RCC 7860 (cell line): ENCODE measurements around the gene QSOX1.
"Not testable (repeated sequence)": the region's sequence is repeated elsewhere in the genome, so short reads cannot be mapped to it uniquely, and the experiment has no call there.

Experiments used
- DNase-seq: peaks from one replicate; pipeline ENCODE4 v3.0.0-alpha.2; 2015; ENCODE audit warnings: low spot score
- FAIRE-seq: peaks from 2 replicates; lab custom pipeline; 2012; peaks lifted over from hg19 to GRCh38; lab: Jason Lieb, UNC

QSOX1 gene, protein sequence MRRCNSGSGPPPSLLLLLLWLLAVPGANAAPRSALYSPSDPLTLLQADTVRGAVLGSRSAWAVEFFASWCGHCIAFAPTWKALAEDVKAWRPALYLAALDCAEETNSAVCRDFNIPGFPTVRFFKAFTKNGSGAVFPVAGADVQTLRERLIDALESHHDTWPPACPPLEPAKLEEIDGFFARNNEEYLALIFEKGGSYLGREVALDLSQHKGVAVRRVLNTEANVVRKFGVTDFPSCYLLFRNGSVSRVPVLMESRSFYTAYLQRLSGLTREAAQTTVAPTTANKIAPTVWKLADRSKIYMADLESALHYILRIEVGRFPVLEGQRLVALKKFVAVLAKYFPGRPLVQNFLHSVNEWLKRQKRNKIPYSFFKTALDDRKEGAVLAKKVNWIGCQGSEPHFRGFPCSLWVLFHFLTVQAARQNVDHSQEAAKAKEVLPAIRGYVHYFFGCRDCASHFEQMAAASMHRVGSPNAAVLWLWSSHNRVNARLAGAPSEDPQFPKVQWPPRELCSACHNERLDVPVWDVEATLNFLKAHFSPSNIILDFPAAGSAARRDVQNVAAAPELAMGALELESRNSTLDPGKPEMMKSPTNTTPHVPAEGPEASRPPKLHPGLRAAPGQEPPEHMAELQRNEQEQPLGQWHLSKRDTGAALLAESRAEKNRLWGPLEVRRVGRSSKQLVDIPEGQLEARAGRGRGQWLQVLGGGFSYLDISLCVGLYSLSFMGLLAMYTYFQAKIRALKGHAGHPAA

GRCh38 chr1:180154325-180155181 lies at the start of gene QSOX1:
Gene QSOX1 (plus strand): TSS chr1:180154869. CDS start chr1:180154908, 39 bp downstream.
- FAIRE-seq = no peak
- DNase-seq = peak; percentile 75

DNA sequence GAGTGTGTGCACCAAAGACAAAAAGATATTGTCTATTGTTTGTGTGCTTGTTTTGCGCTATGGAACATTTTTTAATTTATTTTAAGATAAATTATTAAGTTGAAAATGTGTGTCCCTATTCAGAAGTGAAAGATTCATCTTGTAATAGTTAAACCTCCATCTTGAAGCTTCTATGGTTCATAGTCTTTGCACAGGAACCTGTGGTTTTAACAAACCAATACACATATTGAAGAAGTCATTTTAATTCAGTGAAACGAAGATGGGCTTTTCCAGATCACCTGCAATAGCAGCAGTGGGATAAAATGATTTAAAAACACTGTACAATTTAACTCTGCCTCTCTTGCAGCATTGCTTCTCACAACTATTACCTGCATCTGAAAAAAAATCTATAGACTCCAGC lies 42.6 kb upstream of the QSOX1 start:
- no peak for DNase-seq
- no peak for FAIRE-seq

DNA sequence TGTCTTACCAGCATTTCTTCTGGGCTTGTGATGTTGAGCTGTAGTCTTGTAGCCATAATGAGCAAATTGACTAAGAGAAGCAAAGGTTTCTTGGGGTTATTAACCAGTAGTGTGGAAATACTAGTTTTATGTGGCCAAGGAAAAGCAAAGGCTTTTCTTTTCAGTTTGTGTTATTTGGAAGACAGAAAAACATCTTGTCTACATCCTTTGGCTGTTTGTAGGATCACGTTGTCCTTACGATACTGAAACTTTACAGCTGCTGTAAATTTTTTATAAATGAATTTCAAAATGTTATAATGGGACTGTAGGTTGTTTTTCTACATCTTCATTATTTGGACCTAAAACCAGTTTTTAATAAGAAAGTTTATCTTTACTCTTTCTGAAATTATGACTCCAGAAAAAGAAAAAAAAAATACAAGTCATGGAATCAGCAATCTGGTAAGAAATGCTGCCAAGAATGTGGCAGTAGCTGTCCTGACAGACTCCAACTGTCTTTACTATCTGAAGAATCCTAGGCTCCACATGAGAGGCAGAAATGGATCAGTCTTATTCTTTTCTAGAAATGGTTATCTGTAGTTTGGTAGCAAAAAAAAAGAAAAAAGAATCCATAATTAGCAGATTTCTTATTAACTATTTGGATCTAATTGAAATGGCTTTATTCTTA lies 41.6 kb upstream of the QSOX1 start:
- no peak for FAIRE-seq
- DNase-seq = no peak

GRCh38 chr1:180114396-180114945 lies 40.2 kb upstream of the QSOX1 start:
- FAIRE-seq = no peak
- no peak for DNase-seq

DNA sequence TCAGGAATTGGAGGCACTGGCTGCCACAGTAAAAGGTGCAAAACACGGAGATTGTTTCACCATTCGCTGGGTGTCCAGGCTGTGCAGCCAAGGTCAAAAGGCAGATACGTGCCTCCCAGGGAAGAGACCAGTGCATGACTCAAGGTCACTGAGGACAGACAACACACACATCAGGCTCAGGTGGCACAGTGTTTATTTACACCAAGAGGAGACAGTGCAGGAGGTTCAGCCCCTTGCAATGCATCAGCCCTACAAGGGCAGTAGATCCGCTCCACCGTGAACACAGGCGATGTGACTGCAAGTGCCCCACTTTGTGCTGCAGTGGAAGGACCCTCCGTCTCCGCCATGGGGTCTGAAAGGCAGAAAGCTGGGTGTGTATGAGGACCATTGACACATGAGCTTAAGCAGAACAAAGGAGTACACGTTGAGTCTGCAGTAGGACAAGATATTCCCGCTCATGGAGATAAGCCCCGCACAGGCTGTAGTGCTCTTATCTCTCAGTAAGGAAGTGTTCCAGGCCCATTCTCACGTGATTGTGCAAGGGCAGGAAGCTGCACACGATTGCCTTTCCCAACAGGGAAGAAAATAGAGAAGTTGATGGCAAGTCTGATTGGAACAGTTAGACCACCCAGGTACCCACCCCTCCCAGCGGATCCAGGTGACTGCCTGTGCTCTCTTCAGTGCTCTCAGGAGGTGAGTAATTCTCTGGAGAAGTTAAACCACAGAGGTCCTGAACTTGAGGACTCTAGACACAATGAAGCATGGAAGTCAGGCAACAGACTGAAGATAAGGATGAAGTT lies 37.5 kb upstream of the QSOX1 start:
- peak; percentile 83 for FAIRE-seq
- DNase-seq = peak; percentile 86

DNA sequence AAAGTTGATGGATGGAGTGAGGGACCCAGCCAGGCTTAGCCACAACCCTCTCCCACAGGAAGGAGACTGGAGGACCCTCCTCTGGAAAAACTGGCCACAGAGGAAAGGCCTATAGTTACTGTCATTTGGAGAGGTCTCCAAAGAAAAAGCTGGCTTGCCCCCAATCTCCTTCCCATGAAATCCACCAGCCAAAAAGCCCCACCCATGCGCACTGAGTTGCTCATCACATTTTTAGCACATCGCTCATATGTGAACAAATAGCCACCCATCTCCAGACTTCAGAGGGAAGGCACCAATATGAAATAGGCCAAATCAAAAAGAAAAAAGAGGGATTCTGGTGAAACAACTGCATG lies 36.9 kb upstream of the QSOX1 start:
- FAIRE-seq = no peak
- DNase-seq = no peak

DNA sequence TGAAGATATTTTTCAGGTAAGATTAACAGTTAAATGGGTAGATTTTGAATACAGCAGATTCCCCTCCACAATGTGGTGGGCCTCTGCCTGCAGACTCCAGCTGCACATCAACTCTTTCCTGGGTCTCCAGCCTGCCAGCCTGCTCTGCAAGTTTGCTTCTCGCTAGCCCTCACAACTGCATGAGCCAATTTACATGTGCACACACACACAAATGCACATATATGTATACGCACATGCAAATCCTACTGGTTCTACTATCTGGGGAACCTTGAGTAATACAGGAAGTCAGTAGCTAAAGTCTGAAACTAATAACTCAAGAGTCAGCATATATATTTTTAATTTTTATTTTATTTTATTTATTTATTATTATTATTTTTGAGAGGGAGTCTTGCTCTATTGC lies 34.8 kb upstream of the QSOX1 start:
- no peak for FAIRE-seq

DNA sequence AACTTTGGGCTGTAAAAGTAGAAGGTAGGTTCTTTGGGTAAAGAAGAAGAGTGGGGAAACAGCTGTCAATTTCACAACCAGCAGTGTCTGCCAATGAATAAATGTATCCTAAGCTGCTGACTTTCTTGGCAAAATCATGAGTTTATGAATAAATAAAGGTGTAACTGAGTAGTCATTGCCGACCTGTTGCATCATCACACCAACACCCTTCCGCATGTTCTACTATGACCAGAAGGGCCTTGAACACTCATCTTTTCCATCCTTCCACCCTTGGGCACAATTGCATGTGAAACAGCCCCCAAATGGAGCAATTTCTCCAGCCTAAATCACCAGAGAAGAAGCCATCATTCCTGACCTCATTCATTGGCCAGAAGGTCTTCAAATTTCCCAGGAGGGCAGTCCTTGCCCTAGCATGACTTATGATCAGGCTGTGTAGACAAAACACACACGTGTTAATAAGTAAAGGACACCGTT lies 31.2 kb upstream of the QSOX1 start:
- DNase-seq (no peak), FAIRE-seq (no peak)

More for the DNA sequence above, 34.8 kb upstream of the QSOX1 start:
- DNase-seq = no peak

DNA sequence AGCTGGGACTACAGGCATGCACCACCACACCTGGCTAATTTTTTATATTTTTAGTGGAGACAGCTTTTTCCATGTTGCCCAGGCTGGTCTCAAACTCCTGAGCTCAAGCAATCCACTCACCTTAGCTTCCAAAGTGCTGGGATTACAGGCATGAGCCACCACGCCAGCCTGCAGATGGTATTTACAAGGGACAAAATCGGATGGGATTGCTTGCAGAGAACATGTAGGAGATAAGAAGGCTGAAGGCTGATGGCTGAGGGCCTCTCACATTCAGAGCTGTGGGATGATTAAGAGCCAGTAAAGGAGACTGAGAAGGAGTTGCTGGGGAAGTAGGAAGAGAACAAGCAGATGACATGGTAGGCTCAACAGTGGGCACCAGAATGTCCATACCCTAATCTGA lies 24.0 kb upstream of the QSOX1 start:
- no peak for FAIRE-seq
- DNase-seq = no peak

DNA sequence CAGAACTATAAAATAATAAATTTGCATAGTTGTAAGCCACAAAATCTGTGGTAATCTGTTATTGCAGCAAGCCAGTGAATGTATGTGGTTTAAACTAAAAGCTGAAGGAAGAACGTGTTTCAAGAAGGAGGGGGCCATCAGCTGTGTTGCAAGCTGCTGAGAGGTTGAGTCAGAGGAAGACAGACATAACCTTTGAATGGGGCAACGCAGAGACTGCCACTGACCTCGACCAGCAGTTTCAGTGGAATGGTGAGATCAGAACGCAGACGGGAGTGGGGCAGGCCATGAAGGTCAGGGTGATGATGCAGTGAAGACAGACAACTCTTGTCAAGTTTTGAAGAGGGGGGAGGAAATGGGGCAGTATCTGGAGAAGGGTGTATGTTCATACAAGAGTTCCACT lies 23.2 kb upstream of the QSOX1 start:
- DNase-seq = peak; percentile 53
- no peak for FAIRE-seq

DNA sequence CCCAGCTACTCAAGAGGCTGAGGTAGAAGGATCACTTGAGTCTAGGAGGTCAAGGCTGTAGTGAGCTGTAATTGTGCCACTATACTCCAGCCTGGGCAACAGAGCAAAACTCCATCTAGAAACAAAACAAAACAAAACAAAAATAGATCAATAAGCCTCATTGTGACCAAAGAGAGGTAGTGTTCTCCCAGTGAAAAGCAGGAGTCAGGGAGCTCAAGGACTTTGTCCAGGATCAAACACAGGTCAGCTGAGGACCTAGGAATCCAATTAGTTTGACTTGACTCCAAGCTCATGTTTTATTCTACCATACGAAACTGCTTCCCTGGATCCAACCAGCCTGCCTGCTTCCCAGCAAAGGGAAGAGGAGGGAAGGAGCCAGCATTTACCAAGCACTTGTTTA lies 21.5 kb upstream of the QSOX1 start:
- FAIRE-seq = no peak

GRCh38 chr1:180133688-180134087 lies 21.0 kb upstream of the QSOX1 start:
- FAIRE-seq, DNase-seq: not testable (repeated sequence)

More for the DNA sequence above, 21.5 kb upstream of the QSOX1 start:
- no peak for DNase-seq

DNA sequence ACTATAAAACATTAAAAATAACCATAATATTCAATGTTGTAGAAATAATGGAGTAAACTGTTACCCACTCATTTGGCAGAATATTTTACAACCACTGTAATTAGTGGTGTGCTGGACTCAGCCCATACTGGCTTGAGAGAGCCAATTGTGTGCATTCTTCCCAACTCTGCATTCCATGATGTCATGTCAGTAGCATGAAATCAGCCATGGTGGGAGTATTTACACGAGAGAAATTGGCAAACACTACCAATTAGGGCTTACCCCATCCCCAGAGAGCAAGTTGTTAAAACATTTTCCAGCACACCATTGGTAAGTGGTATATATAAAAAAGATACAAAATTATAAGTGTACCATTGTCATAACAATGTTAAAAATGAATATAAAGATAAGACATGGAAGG lies 19.1 kb upstream of the QSOX1 start:
- no peak for FAIRE-seq
- DNase-seq = no peak

DNA sequence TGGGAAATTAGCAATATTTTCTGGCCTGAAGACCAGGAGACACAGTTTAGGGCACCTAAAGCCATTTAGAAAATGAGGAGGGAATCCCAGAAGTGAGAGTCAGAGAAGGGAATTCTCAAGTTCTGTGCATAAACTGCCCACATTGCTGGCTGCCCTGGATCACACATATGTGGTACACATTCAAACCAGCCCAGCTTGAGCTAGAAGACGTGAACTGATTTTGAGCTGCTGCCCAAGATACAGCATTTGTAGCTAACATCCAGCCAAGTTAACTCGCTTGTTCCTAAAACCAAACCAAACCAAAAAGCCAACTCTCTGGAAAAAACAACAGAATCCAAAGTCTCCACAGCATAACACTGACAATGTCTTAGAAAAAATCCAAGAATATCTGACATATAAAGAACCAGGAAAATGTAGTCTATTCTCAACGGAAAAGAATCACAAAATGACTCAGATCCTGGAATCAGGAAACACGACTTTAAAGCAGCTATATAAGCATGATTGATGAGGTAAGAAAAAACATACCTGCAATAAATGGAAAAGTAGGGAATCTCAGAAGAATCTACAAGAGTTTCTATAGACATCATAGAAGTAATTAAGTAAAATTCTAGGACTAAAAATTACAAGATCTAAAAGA lies 18.2 kb upstream of the QSOX1 start:
- FAIRE-seq (no peak), DNase-seq (no peak)

GRCh38 chr1:180136968-180137356 lies 17.7 kb upstream of the QSOX1 start:
- no peak for FAIRE-seq

GRCh38 chr1:180137776-180138175 lies 16.9 kb upstream of the QSOX1 start:
- no peak for FAIRE-seq
- DNase-seq = no peak

More at GRCh38 chr1:180136968-180137356, 17.7 kb upstream of the QSOX1 start:
- DNase-seq = no peak

- FAIRE-seq = no peak
Measured at GRCh38 chr1:180141381-180141934, 13.2 kb upstream of the QSOX1 start.

DNA sequence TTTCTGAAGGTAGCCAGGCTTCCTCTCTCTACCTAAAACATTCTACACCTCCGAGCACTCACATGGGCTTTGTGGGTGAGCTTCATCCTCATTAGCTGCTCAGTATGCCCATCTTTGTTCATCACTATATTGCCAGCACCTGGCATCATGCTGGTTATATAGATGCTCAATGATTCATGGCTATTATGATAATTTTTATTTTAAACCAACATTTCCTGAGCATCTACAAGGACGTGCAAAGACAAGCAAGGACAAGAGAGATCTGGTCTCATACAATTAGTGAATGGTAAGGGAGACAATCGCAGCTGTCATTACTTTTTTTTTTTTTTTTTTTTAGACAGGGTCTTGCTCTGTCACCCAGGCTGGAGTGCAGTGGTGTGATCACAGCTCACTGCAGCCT lies 11.3 kb upstream of the QSOX1 start:
- DNase-seq (no peak), FAIRE-seq (no peak)

More at GRCh38 chr1:180141381-180141934, 13.2 kb upstream of the QSOX1 start:
- DNase-seq = no peak
